Testis (tissue), 2 donors: ENCODE data around the gene PNN.

Source experiments
- CTCF ChIP-seq, 3 experiments: fragments of 450-650 bp in 2 of 3; fragments of 200-600 bp in 1 of 3; sonication (generic) in 1 of 3; IDR thresholded peaks; one replicate each; pipeline ENCODE4 v1.5.1; 2016 to 2019; ENCODE audit warnings: antibody characterized with exemption in 3 of 3, mild to moderate bottlenecking in 2 of 3, moderate library complexity in 1 of 3
- POLR2A ChIP-seq: fragments of 450-650 bp; IDR thresholded peaks from one replicate; pipeline ENCODE4 v1.6.1; 2017; ENCODE audit warnings: antibody characterized with exemption, mild to moderate bottlenecking, moderate library complexity

- TF ChIP-seq CTCF (IDR thresholded peaks at IDR 0.05), result no peak
- TF ChIP-seq POLR2A, result no peak
These were observed 53.6 kb downstream of the PNN start for GRCh38 chr14:39228509-39229221.
